Activated CD8-positive, alpha-beta memory T cell treated with anti-CD3 and anti-CD28 coated beads, Interleukin-2, amount 10 ng/mL, durations not matched to agents 7 days and 5 days (primary cell): ENCODE results near the gene HAPLN1. TPM values are rescaled to one million over a fixed set of nuclear protein-coding genes. Genes with fewer than 3 reads are reported as not detected.
"Not testable (repeated sequence)": the region's sequence is repeated elsewhere in the genome, so short reads cannot be mapped to it uniquely, and the experiment has no call there.

Experiments
- ATAC-seq: fragments of 150-1000 bp; cut with Tn5 transposase; one replicate; pipeline ENCODE4 v1.10.0; 2021; ENCODE audit warnings: moderate library complexity
- CTCF ChIA-PET: fragments of 350-600 bp; sonication (Branson Sonifier 250); formaldehyde crosslinking; loops from one replicate; lab custom pipeline; 2021; ENCODE audit warnings: antibody characterized with exemption; lab: Charles Lee
- DNase-seq: peaks from one replicate; pipeline ENCODE4 v3.0.0-alpha.2; 2020
- H3K27ac Mint-ChIP-seq: one replicate; pipeline ENCODE4 v1.8.0; 2021; ENCODE audit warnings: mild to moderate bottlenecking, mixed read lengths
- H3K27me3 Mint-ChIP-seq: one replicate; pipeline ENCODE4 v1.8.0; 2021; ENCODE audit warnings: mixed read lengths
- H3K36me3 Mint-ChIP-seq: one replicate; pipeline ENCODE4 v1.8.0; 2021; ENCODE audit warnings: mild to moderate bottlenecking, mixed read lengths
- H3K4me1 Mint-ChIP-seq: one replicate; pipeline ENCODE4 v1.8.0; 2021; ENCODE audit warnings: mixed read lengths
- H3K4me3 Mint-ChIP-seq: one replicate; pipeline ENCODE4 v1.8.0; 2021; ENCODE audit warnings: mild to moderate bottlenecking, moderate library complexity, mixed read lengths
- H3K9me3 Mint-ChIP-seq: one replicate; pipeline ENCODE4 v1.8.0; 2022; ENCODE audit warnings: low read depth, mixed read lengths
- total RNA-seq, 2 experiments: library from RNA; stranded (reverse); gene quantifications; one replicate each; pipeline ENCODE4 v1.2.3, GENCODE V29; 2021

HAPLN1 gene
- not detected for total RNA-seq

DNA sequence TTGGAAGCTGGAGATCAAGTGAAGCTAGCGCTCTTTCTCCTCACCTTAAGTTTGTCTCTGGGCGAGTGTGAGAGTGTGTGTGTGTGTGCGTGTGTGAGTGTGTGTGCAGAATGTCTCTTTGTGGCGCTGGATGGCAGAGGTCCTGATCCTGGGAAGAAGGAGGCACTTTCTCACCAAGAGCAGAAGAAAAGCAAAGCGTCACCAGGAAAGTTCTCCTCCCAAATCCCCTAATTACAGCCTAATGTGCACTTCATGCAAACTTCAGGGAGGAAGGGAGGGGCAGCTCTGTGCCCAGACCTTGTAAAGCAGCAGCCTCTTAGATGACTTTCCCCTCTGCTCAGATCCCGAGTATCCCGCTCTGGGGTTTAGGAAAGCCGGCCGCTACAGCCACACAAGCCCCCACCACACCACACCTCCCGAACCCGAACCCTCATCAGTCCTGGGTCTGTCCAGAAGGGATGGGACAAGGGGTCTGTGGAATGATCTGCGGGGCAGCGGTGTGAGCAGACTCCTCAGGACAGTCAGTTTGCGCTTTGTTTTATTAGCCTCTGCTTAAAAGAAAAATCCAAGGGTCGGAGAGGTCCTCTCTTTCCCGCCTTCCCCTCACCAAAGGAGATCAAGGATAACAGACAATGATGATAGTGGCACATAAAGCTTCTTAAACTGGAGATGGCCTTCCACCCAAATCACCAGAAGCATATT is at the start of gene HAPLN1:
Gene HAPLN1, minus strand, starts transcription at position 20 of the 702 bp plus-strand sequence. CDS start 47,332 bp downstream, outside the sequence.
- ATAC-seq, result no peak
- Mint-ChIP-seq H3K27ac (no peak within 1 kb of the TSS), H3K36me3 (no peaks in the 10 kb centered on the region), H3K9me3 (no peaks in the 10 kb centered on the region), H3K4me1 (peaks cover 6% of the 10 kb centered on the region), H3K27me3 (peaks cover 58% of the 10 kb centered on the region), H3K4me3 (peak within 1 kb of the TSS; percentile 35)
- CTCF ChIA-PET, result no interaction called here
- no peak for DNase-seq

- peaks cover 8% of the 10 kb centered on the region for H3K9me3 Mint-ChIP-seq
- H3K36me3 Mint-ChIP-seq, result no peaks in the 10 kb centered on the region
- no peaks in the 10 kb centered on the region for H3K27me3 Mint-ChIP-seq
Measured at GRCh38 chr5:83767409-83767992, 46.8 kb upstream of the HAPLN1 start.

DNA sequence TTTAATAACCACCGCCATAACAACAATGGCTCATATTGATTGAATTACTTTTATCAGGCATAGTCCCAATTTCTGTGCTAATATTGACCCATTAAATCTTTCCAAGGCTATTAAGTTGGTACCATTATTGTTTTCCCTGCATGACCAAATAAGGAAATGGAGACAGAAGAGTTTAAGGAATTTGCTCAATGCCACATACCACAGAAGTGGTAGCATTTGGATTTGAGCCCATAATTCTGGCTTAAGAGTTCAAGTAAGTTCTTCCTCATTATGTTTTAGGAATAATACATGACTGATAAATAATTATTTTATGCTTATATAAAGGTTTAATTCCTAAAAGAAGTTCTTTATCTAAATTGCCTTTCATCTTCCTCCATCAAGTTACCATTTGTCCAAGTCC is 43.4 kb upstream of the HAPLN1 start:
- Mint-ChIP-seq H3K9me3 (peaks cover 8% of the 10 kb centered on the region), H3K4me3 (no peak overlapping the region), H3K27me3 (no peaks in the 10 kb centered on the region), H3K4me1 (no peaks in the 10 kb centered on the region), H3K27ac (no peak overlapping the region), H3K36me3 (no peaks in the 10 kb centered on the region)
- ATAC-seq (no peak), DNase-seq (no peak)
- CTCF ChIA-PET, result no interaction called here

More at GRCh38 chr5:83767409-83767992, 46.8 kb upstream of the HAPLN1 start:
- H3K27ac Mint-ChIP-seq, result no peak overlapping the region
- ATAC-seq (no peak), DNase-seq (no peak)
- H3K4me1 Mint-ChIP-seq, result no peaks in the 10 kb centered on the region
- CTCF ChIA-PET, result no interaction called here
- no peak overlapping the region for H3K4me3 Mint-ChIP-seq

GRCh38 chr5:83760579-83760978 is 39.9 kb upstream of the HAPLN1 start:
- H3K27ac Mint-ChIP-seq, result no peak overlapping the region

GRCh38 chr5:83752700-83753099 is 32.0 kb upstream of the HAPLN1 start:
- no peak for ATAC-seq
- Mint-ChIP-seq H3K27ac (no peak overlapping the region), H3K27me3 (no peaks in the 10 kb centered on the region), H3K36me3 (no peaks in the 10 kb centered on the region), H3K4me1 (no peaks in the 10 kb centered on the region), H3K9me3 (peaks cover 3% of the 10 kb centered on the region), H3K4me3 (no peak overlapping the region)
- DNase-seq, result no peak
- CTCF ChIA-PET, result no interaction called here

More at GRCh38 chr5:83760579-83760978, 39.9 kb upstream of the HAPLN1 start:
- Mint-ChIP-seq H3K9me3 (peaks cover 3% of the 10 kb centered on the region), H3K27me3 (no peaks in the 10 kb centered on the region), H3K4me3 (no peak overlapping the region), H3K36me3 (no peaks in the 10 kb centered on the region), H3K4me1 (no peaks in the 10 kb centered on the region)
- ATAC-seq, result no peak
- CTCF ChIA-PET, result no interaction called here
- DNase-seq, result no peak

DNA sequence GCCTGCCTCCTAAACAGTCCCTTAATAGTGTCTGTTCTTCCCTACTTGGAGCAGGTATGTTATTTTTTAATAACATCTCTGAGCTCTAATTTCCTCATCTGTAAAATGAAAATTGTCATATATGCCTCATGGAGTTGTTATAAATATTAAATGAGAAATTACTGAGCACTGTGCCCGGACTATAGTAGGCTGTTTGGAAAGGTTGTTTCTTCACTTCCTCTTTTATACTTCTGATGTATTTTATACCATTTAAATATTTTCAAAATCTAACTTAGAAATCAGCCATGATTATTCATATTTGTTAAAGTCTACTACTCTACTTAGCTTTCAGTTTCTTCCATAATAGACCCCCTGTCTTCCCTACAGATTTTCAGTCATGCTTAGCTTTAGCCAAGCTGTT is 30.5 kb upstream of the HAPLN1 start:
- DNase-seq, result no peak
- Mint-ChIP-seq H3K27me3 (no peaks in the 10 kb centered on the region), H3K4me3 (no peak overlapping the region), H3K4me1 (no peaks in the 10 kb centered on the region), H3K9me3 (peaks cover 2% of the 10 kb centered on the region), H3K36me3 (no peaks in the 10 kb centered on the region), H3K27ac (no peak overlapping the region)
- no peak for ATAC-seq
- CTCF ChIA-PET, result interaction anchor here (0.8 kb wide), 1 partner anchor 415 kb away, joined by 3 read pairs; no protein-coding TSS in a partner anchor

GRCh38 chr5:83750749-83751148 is 30.1 kb upstream of the HAPLN1 start:
- H3K36me3 Mint-ChIP-seq, result no peaks in the 10 kb centered on the region
- no peaks in the 10 kb centered on the region for H3K27me3 Mint-ChIP-seq
- H3K9me3 Mint-ChIP-seq, result no peaks in the 10 kb centered on the region
- no peak overlapping the region for H3K4me3 Mint-ChIP-seq
- ATAC-seq (no peak), DNase-seq (no peak)
- no peaks in the 10 kb centered on the region for H3K4me1 Mint-ChIP-seq
- CTCF ChIA-PET, result interaction anchor here (0.8 kb wide), 1 partner anchor 415 kb away, joined by 3 read pairs; no protein-coding TSS in a partner anchor
- no peak overlapping the region for H3K27ac Mint-ChIP-seq

DNA sequence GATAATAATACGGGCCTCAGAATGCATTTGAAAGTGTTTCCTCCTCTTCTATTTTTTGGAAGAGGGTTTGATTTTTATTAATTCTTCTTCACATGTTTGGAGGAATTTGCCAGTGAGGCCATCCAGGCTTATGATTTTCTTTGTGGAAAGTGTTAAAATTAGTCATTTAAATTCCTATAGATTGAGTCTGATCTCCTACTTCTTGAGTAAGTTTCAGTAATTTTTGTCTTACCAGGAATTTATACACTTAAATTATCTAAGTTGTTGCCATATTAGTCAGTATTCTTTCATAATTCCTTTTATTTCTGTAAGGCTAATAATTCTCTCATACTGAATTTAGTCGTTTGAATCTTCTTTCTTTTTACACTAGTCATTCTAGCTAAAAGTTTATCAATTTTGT is 25.2 kb upstream of the HAPLN1 start:
- no peaks in the 10 kb centered on the region for H3K36me3 Mint-ChIP-seq
- H3K4me1 Mint-ChIP-seq, result no peaks in the 10 kb centered on the region
- H3K9me3 Mint-ChIP-seq, result peaks cover 3% of the 10 kb centered on the region
- no peak for DNase-seq
- no peak overlapping the region for H3K4me3 Mint-ChIP-seq
- no peak for ATAC-seq
- CTCF ChIA-PET, result no interaction called here
- no peaks in the 10 kb centered on the region for H3K27me3 Mint-ChIP-seq
- no peak overlapping the region for H3K27ac Mint-ChIP-seq

DNA sequence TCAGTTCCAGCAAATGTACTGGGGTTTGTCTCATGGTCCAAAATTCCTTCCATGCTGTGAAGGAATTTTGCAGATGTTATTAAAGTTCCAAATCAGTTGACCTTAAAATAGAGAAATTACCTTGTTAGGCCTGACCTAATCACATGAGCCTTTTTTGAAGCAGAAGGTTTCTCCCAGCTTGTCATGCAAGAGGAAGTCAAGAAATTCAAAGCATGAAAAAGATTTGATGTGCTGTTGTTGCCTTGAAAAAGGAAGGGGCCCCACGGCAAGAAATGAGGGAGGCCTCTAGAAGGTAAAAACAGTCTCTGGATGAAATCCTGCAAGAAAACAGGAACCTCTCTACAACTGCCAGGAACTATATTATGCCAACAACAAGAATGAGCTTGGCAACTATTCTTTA is 24.2 kb upstream of the HAPLN1 start:
- ATAC-seq (no peak), DNase-seq (no peak)
- CTCF ChIA-PET, result no interaction called here
- no peak overlapping the region for H3K27ac Mint-ChIP-seq
- no peak overlapping the region for H3K4me3 Mint-ChIP-seq
- H3K36me3 Mint-ChIP-seq, result no peaks in the 10 kb centered on the region
- no peaks in the 10 kb centered on the region for H3K27me3 Mint-ChIP-seq
- peaks cover 3% of the 10 kb centered on the region for H3K9me3 Mint-ChIP-seq
- H3K4me1 Mint-ChIP-seq, result no peaks in the 10 kb centered on the region

DNA sequence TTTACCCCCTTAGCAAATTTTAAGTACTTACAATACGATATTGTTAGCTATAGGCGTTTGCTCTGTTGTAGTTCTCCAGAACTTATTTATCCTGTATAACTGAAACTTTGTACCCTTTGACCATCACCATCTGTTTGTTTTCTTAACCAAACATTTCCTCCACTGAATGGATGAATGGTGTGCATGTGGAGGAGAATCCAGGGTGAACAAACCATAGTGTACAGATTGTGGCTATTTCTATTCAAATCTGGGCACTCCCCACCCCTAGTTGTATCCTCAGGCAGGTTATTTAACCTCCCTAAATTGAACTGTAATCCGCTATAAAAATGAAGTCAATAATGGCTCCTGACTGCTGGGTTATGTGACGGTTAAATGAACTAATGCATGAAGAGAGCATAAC is 21.4 kb upstream of the HAPLN1 start:
- peaks cover 3% of the 10 kb centered on the region for H3K9me3 Mint-ChIP-seq
- DNase-seq (no peak), ATAC-seq (no peak)
- H3K36me3 Mint-ChIP-seq, result no peaks in the 10 kb centered on the region
- no peaks in the 10 kb centered on the region for H3K4me1 Mint-ChIP-seq
- CTCF ChIA-PET, result no interaction called here
- no peaks in the 10 kb centered on the region for H3K27me3 Mint-ChIP-seq
- no peak overlapping the region for H3K4me3 Mint-ChIP-seq
- no peak overlapping the region for H3K27ac Mint-ChIP-seq

- Mint-ChIP-seq H3K27ac (no peak overlapping the region), H3K9me3 (peaks cover 3% of the 10 kb centered on the region), H3K4me3 (no peak overlapping the region), H3K27me3 (no peaks in the 10 kb centered on the region), H3K4me1 (no peaks in the 10 kb centered on the region), H3K36me3 (no peaks in the 10 kb centered on the region)
- no peak for DNase-seq
- CTCF ChIA-PET, result no interaction called here
- ATAC-seq, result no peak
Measured at GRCh38 chr5:83741571-83741970, 20.9 kb upstream of the HAPLN1 start.

DNA sequence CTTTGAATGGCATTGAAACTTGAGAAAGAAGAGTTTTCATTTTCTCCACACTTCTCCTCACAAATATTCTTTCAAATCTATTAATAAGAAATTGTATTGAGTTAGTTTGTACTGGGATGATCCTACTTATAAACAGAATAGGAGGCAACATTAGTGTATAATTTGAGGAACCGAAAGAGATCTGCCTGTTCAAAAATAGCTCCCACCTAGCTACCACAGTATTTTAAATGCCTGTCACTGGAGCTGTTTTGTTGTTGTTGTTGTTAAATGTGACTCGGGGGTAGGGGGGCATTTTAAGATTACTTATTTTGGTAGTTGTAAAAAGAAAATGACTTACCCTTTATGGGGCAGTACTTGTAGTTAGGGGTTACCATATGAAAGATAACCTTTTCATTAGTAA is 20.1 kb upstream of the HAPLN1 start:
- Mint-ChIP-seq H3K4me1 (no peaks in the 10 kb centered on the region), H3K4me3 (no peak overlapping the region), H3K27me3 (no peaks in the 10 kb centered on the region), H3K27ac (no peak overlapping the region), H3K36me3 (no peaks in the 10 kb centered on the region), H3K9me3 (peaks cover 3% of the 10 kb centered on the region)
- CTCF ChIA-PET, result no interaction called here
- no peak for ATAC-seq
- DNase-seq, result no peak

GRCh38 chr5:83736169-83736568 is 15.5 kb upstream of the HAPLN1 start:
- DNase-seq, H3K9me3 Mint-ChIP-seq, H3K4me3 Mint-ChIP-seq, H3K27me3 Mint-ChIP-seq, H3K4me1 Mint-ChIP-seq, ATAC-seq, H3K27ac Mint-ChIP-seq, CTCF ChIA-PET, H3K36me3 Mint-ChIP-seq: not testable (repeated sequence)

GRCh38 chr5:83735058-83735457 is 14.4 kb upstream of the HAPLN1 start:
- H3K9me3 Mint-ChIP-seq, ATAC-seq, DNase-seq, CTCF ChIA-PET, H3K27me3 Mint-ChIP-seq, H3K4me3 Mint-ChIP-seq, H3K4me1 Mint-ChIP-seq, H3K27ac Mint-ChIP-seq, H3K36me3 Mint-ChIP-seq: not testable (repeated sequence)
